HG03521 (cell line): ENCODE measurements around the gene FAF2.
A peak's percentile ranks its signal among the peaks of the same experiment; 100 is the strongest.
"Not testable (repeated sequence)": the region's sequence is repeated elsewhere in the genome, so short reads cannot be mapped to it uniquely, and the experiment has no call there.

Experiments used
- ATAC-seq: cut with Tn5 transposase; IDR thresholded peaks from one replicate; pipeline ENCODE4 v1.9.1; 2021; ENCODE audit warnings: mild to moderate bottlenecking, moderate library complexity; ENCODE audit not compliant: unreplicated experiment

The FAF2 gene

GRCh38 chr5:176447978-176448608 lies at the start of gene FAF2:
FAF2 (plus strand) TSS chr5:176448385; CDS start chr5:176448408, 23 bp downstream.
- peak; percentile 87 for ATAC-seq

- no peak for ATAC-seq
Observed at GRCh38 chr5:176400382-176401156, 47.6 kb upstream of the FAF2 start.

- no peak for ATAC-seq
Observed at GRCh38 chr5:176401281-176402205, 46.6 kb upstream of the FAF2 start.

- ATAC-seq = no peak
Observed at GRCh38 chr5:176405656-176406435, 42.3 kb upstream of the FAF2 start.

GRCh38 chr5:176406436-176407052 lies 41.6 kb upstream of the FAF2 start:
- ATAC-seq = no peak

- no peak for ATAC-seq
Observed at GRCh38 chr5:176407456-176408251, 40.5 kb upstream of the FAF2 start.

- ATAC-seq = not testable (repeated sequence)
Observed at GRCh38 chr5:176408252-176408573, 40.0 kb upstream of the FAF2 start.

GRCh38 chr5:176408590-176408989 lies 39.6 kb upstream of the FAF2 start:
- ATAC-seq = no peak

GRCh38 chr5:176409765-176410164 lies 38.4 kb upstream of the FAF2 start:
- ATAC-seq = no peak

- no peak for ATAC-seq
Observed at GRCh38 chr5:176410486-176411180, 37.6 kb upstream of the FAF2 start.

GRCh38 chr5:176412517-176413254 lies 35.5 kb upstream of the FAF2 start:
- no peak for ATAC-seq

GRCh38 chr5:176413255-176413565 lies 35.0 kb upstream of the FAF2 start:
- no peak for ATAC-seq

GRCh38 chr5:176413709-176414191 lies 34.4 kb upstream of the FAF2 start:
- ATAC-seq = no peak

GRCh38 chr5:176414704-176415103 lies 33.5 kb upstream of the FAF2 start:
- ATAC-seq = no peak

- no peak for ATAC-seq
Observed at GRCh38 chr5:176415240-176415951, 32.8 kb upstream of the FAF2 start.

GRCh38 chr5:176415952-176416924 lies 31.9 kb upstream of the FAF2 start, which contains the start of gene CLTB:
CLTB (minus strand) TSS chr5:176416539; CDS start chr5:176416363, 176 bp downstream.
- peak; percentile 90 for ATAC-seq
